Endometrial microvascular endothelial cells (primary cell): Measurements from ENCODE around the gene SYNE1. TPM values are rescaled to one million over a fixed set of nuclear protein-coding genes. Genes with fewer than 3 reads are reported as not detected.

Experiments used
- in situ Hi-C: cut with HindIII; loops from 2 replicates; pipeline ENCODE4 v1.10.0; 2017; ENCODE audit warnings: low sequenced_read_pairs, low pct_unique_long_range_greater_than_20kb; ENCODE audit errors: inconsistent ontology term
- total RNA-seq: library from RNA; depleted of rRNA; stranded (reverse); fragments of >200 nt; gene quantifications from one replicate; pipeline ENCODE4 v1.2.3, GENCODE V29; 2015; ENCODE audit errors: inconsistent ontology term

SYNE1 gene
- total RNA-seq, 1 donor from 2014 or later: 61.6 TPM

DNA sequence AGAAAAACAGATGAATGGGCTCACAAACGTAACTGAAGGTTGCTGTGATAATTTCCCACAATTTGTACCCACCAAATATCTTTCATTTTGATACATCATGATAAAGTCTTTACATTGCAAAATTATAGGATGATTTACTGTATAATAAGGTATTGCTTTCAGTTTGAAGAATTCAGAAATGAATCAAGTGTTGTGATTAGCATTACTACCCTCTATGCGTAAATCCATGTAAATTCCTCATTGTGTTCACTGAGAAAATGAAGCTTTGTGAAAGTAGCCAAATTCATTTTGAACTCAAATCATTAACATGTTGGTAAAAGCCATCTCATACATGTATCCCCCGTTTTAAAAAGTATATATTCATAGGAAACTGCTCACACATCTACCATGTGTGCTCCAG lies 450.3 kb downstream of the SYNE1 start:
- in situ Hi-C loops: no loop called here

DNA sequence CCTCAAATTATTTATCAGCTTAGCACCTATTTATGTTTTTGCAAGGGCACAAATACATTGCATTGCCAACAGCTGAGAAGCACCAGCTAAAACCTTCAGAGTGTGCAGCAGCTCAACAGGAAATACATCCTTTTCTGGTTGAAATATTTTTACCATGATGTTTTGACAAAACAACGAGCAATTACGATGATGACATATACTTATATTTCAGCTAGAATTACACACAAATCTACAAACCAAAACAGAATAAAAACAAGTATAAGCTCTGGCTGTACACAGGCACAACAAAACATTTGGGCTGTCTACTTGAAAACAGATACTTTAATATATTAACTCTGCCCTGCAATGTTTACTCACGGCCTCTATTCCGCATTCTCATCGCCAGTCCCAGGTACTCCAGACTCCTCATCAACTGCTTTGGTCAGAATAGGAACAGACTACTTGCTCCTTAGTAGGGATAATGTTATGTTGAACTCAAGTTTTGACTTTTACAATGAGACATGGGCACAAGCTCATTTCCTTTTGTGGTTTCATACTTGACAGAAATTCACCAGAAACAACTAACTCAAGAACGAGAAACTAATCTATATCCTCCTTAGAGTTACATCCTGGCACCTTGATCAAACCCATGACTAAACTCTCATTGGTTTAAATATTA lies 452.1 kb downstream of the SYNE1 start:
- in situ Hi-C loops: no loop called here

DNA sequence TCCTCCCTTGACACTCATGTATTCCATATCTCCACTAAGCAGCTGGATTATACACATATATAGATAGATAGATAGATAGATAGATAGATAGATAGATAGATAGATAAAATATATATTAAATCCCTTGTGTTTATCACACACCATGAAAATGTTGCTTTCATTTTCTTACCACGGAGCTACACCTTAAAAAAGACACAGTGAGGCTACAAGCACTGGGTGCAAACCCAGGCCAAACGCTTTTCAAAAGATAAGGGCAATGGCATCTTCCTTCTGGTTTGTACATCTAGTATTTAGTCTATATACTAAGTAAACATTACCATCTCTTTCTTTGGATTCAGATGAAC lies 452.6 kb downstream of the SYNE1 start:
- in situ Hi-C loops: no loop called here

DNA sequence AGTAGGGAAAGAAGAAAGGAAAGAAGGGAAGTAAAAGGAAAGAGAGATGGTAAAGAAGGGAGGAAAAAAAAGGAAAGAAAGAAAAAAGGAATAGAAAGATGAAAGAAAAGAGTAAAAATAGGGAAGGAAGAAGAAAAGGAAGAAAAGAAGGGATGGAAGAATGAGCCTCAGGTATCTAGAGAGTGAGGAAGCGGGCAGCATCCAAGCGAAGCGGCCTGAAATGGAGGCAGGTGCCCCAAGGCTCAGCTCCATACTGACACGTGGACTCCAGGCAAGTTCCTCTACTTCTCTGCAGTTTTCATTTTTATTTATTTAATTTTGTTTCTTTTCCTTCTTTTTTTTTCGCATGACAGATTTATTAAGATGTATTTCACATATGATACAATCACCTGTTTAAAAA lies 456.6 kb downstream of the SYNE1 start:
- in situ Hi-C loops: no loop called here

DNA sequence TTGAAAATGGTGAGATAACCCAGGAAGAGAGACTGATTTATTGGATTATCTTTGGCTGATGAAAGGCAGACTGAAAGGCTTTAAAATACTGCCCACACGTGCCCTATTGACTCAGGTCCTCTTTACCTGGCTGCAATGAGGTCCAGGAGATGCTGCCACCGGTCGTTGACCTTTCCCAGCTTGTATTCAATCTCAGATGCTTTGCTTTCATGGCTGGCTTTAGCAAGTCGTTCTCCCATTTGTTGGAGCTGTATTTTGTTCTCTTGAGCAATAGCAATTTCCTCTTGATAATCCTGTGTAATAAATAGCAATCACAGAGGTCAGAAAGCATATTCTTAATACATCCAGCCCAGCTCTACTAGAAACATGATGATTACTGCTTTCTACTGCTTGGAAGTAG lies 460.9 kb downstream of the SYNE1 start:
- in situ Hi-C loops: no loop called here

DNA sequence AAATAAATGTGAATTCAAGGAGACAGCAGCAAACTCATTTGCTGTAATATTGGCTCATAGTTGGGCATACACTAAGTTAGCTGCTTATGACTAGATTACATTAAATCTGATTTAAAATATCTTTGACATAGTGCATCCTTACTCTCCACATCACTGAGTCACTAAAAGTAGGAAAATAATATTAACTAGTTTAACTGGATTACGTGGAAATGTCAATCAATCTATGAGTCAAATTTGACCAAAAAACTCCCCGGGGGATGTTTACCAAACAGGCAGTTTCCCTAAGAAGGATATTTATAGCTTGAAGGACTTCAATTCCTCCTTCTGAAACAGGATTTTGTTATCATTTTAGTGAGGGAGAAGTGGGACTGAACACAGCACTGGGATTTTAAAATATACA lies 463.2 kb downstream of the SYNE1 start:
- in situ Hi-C loops: no loop called here

DNA sequence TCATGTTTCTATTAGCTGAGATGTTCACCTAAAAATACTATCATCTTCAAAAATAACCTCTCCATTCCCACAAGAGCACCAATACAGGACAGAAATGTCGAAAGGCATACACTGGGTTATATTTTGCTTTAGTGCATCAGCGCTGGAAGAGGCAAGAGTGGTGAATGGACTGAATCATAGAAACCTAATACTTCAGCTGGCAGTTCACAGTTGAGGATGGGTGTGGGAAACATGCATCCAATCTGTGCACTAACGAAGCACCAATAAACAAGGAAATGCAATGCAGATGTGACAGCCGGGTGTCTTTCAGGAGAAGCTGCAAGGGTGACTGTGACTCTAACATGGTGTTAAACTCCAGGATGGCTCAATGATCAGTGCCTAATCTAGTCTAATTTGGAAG lies 463.8 kb downstream of the SYNE1 start:
- in situ Hi-C loops: no loop called here

DNA sequence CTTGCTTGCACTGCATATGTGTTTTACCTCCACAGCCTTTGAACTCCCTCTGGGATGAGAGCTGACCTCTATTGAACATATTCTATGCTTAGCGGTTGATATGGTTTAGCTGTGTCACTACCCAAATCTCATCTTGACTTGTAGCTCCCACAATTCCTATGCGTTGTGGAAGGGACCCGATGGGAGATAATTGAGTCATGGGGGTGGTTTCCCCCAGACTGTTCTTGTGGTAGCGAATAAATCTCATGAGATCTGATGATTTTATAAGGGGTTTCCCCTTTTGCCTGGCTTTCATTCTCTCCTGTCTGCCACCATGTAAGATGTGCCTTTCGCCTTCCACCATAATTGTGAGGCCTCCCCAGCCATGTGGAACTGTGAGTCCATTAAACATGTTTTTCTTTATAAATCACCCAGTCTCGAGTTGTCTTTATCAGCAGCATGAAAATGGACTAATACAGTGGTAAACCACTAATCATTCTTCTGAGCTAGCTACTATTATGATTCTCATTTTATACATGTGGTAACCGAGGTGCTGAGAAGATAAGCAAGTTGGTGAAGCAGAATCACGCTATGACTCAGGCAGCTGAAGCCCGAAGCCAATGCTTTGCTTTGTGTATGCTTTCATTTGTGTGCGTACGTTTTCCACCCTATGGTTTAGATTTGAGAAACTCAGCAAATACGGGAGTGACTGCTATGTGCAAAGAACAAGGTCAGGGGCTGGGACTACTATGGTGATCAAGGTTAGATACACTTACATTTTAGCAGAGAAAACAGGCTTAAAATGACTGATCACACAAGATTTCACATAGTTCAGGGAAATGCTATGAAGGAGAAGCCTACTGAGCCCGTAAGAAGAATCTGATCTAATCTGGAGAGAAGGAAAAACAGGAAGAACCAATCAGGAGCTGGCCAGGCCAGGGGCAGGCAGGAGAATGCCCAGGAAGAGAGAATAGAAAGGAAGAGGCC lies 466.2 kb downstream of the SYNE1 start:
- in situ Hi-C loops: no loop called here

DNA sequence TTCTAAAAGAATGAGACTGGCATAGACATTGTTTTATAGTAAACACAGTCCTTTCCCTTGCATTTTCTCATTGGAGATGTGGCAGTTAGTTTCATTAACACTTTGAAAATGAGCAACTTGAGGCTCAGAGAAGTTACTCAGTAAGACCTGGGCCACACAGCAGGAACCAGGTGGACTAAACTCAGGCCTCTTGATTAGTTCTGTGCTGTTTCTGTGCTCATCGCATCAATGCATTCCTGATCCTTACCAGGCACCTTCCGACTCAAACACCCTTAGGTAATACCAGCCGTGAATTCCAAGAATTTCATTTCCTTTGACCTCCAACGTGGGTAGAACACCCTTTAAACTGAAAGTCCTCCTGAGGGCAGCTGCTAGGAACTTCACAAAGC lies 466.9 kb downstream of the SYNE1 start:
- in situ Hi-C loops: no loop called here

DNA sequence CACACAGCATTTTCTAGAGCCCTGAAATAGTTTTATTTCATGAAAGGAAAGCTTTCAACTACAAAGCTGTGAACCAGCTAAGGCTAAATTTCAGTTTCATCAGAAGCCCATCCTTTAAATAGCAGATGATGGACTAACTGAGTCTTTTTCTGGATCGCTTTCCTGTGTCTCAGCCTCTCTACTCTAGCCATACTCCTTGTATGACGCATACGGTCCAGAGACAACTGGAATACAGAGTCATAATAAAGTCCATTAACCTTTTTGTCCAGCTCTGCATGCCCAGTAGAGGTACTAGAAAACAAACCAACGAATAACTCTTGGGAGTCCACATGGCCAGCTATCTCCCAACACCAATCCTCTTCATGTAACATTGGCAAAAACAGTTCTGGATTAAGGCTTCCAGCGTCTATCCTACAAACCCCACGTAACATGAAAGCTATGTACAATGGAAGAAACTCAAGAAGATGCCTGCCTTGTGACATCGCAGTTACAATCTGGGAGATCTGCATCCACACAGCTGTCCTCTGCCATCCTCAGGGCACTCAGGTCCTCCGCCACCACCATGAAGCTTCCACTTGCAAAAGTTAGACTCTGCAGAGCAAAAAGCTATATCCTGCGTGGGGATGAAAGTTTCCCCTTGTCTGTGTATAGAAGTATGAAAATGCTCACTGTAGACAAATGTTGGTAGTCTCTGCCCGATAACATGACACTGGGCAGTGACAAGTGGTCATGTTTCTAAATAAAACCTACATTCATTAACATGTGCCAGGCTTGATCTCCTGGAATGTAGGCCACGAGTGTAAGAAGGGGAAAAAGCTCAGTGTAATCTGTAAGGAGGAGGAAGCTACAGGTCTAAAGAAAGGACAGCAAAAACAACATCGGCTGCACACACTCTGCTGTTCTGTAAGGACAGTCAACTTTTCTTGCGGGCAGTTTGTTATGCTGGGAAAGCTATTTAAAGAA lies 469.2 kb downstream of the SYNE1 start:
- in situ Hi-C loops: no loop called here

DNA sequence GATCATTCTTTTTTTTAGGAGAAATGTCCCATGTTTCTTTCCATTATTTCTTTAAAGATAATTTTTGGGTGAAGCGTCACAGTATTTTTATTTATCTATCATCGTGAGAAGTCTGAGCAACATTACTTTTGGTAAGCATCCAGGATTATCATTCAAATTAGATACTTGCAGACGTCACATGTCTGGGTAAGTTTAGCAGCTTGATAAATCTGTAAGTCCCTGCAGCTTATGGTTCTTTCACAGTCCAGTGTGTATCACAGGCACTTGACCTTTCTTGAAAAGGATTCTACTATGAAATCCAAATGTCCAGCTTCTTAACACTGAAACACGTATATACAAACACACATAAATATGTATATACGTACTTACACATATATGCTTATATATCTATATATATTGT lies 470.3 kb downstream of the SYNE1 start:
- in situ Hi-C loops: no loop called here

DNA sequence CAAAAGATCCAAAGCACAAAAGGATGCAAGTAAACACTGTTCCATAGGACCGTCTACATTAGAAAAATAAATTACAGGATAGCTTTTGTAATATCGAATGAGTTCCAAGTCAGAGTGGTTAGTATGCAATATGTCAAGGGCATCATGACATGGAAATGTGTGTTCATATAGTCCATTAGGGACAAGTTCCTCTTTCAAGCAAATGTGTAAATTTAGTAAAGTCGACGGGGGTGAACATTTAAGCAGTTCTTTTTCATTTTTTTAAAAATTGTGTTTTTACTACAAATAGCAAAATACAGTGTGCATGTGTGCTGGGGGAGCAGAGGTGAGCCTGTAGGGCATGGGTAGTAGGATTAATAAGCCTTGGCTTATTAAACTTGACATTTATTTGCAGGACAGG lies 470.7 kb downstream of the SYNE1 start:
- in situ Hi-C loops: no loop called here

DNA sequence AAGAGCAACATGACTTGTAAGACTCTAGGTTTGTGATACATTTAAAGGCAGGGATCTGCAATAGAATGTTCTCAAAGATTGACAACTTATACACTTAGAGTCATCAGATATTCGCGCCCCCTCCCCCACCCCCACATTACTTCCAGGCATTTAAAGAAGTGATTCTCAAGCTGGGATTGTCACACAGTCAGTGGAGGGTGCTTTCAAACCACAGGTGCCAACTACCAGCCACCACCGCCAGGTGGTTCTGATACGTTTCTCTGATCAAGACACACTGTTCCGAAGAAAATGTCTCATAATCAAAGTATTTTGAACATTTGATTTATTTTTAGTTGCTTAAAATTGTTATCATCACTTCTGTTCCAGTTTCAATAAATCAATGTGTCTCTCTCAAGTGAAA lies 472.2 kb downstream of the SYNE1 start:
- in situ Hi-C loops: no loop called here

DNA sequence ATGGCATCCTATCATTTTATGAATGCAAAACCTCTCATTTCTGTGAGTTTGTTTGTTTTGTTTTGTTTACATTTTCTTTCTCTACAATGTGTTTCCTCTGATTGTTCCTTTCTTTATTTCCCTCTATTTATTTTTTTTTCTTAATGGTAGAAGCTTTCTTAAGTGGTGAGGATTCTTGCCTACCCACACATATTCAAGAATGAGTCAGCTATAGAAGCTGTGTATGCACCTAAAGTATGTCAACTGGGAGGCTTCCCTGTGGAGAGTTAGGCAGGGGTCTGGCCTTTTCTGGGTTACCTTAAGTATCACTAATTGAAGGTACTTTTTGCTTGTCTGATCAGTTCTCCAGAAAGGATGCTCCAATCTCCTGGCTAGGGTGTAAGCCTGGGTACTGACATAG lies 475.7 kb downstream of the SYNE1 start:
- in situ Hi-C loops: no loop called here

DNA sequence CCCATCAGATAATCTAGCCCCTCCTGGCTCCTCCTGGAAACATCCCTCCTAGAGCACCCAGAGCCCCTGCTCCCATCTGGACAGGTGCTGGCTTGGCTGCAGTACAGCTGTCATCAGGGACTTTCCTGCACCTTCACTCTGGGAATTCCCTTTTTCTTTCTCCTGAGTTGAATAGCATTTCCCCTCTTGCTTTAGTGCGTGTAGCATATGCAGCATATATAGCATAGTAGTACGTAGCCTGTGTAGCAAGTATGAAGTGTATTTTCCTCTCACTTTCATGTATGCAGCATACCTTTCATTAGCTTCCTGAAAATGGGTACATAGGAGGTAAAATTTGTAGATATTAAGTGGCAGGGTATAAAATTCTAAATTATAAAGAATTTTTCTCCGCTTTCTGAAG lies 476.8 kb downstream of the SYNE1 start:
- in situ Hi-C loops: no loop called here

DNA sequence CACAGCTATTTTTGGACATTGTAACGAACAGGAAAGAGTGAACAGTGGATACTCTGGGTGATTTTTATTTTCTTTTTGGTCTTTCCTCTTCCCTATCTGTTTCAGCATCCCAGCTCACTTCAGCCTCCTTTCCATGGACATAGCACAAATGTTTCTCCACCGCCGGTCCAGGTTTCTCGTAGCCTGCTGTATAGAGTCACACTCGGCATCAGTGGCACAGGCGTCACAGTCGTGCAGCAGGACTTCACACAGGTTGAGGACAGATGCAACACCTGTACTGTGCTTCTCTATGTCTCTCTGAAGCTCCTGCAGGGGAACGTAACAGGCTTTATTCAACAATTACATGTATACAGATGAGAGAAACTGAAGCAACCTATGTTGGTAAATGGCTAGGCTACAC lies 481.4 kb downstream of the SYNE1 start:
- in situ Hi-C loops: no loop called here

DNA sequence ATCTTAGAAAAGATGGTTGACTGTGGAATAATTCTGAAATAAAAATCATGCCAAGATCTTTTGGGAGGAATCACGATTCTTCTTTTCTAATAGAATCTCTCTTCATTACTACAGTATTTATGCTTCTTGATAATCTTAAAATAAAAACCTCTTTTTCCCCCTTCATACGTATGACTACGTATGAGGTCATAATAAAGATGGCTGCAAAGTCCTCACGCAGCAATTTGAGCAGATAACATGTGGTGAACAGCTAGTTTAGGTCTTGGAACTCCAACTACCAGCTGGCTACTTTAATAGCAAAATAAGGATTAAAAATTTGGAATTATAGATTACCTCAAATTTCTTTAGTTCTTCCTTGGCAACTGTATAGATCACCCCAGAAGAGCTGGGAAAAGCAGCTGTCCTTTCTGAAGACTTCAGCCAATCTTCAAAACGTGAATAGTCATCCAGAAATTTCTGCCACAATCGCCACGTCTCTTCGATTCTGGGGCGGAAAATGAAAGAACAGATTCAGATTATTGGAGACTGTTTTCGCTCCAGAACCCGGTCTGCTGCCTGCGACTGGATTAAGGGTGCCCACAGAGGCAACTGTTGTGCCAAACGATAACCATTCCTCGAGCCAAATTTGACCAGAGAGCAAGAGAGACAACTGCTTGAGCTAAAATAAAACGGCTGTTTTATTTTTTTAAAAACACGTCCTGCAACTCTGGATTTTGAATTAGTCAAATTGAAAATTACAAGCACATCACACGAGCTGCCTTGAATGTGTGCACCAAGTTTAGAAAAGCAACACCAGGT lies 482.4 kb downstream of the SYNE1 start:
- in situ Hi-C loops: no loop called here

DNA sequence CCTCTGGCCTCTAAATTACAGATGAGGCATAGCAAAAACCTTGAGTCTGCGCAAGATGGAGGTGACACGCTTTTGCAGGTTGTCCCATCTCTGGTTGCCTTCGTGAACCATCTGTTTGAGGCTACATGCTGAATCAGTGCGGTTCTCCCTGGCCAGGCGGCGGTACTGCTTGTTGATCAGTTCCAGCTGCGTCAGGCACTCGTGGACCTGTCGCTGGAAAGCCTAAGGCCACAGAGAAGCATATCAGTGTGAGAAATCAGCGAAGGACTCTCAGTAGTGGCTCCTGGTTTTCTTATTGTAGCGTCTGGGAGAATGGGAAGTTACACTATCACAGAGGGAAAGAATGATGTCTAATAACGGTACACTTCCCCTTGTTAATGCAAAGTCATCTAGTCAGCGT lies 485.2 kb downstream of the SYNE1 start:
- in situ Hi-C loops: no loop called here

DNA sequence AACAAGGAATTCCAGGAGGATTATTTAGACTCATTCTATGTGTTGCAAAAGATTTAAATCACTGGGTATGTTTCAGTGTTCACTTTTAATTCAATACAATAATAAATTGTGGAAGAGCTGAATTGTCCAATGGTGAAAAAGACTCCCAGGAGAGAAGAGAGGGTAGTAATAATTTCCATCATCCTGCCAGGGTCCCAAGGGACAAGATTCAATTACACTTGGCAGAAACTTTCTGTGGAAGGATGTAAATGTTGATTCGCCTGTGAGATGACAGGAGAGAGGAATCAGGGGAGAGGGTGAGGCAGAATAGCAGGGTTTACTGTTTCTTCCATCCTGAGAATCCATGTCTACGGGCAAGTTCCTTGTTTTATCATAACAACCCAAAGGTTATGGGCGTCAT lies 487.0 kb downstream of the SYNE1 start:
- in situ Hi-C loops: no loop called here
